GM12878 (cell line): ENCODE measurements around the gene NCR3LG1. TPM values are rescaled to one million over a fixed set of nuclear protein-coding genes. Genes with fewer than 3 reads are reported as not detected.

Experiments used
- CUX1 ChIP-seq: IDR thresholded peaks from 2 replicates; pipeline ENCODE4 v1.6.1; 2012; ENCODE audit warnings: improper control_type of control experiment, low read depth, low read length; ENCODE audit not compliant: insufficient replicate concordance
- ESRRA ChIP-seq: IDR thresholded peaks from 2 replicates; pipeline ENCODE4 v1.6.1; 2012; ENCODE audit warnings: mild to moderate bottlenecking, low read length, improper control_type of control experiment
- HCFC1 ChIP-seq: fragments of 150-350 bp; IDR thresholded peaks from 2 replicates; pipeline ENCODE4 v1.6.1; 2014; ENCODE audit warnings: low read length
- HDGF ChIP-seq: fragments of 450-650 bp; IDR thresholded peaks from 2 replicates; pipeline ENCODE4 v1.6.1; 2016; ENCODE audit warnings: antibody characterized with exemption
- REST ChIP-seq: IDR thresholded peaks from 2 replicates; pipeline ENCODE4 v1.6.1; 2012; ENCODE audit warnings: mild to moderate bottlenecking, low read depth, low read length
- polyA plus RNA-seq, 11 experiments: library from polyadenylated mRNA; depleted of rRNA in 4 of 11; unstranded in 6 of 11; stranded (reverse) in 5 of 11; fragments of >200 nt; fragmentation: Nextera tagmentation in 4 of 11; fragmentation: Illumina TruSeq in 1 of 11; extraction: Ambion mirVana in 4 of 11; extraction: Trizol in 1 of 11; gene quantifications; 1 replicate in 1 of 11; 2 replicates in 10 of 11; pipeline versions ENCODE4 v1.2.1 to v1.2.3, GENCODE V29; 2011 to 2016; ENCODE audit warnings: inconsistent platforms in 2 of 11, missing spikeins in 2 of 11, low read depth in 1 of 11
- total RNA-seq, 4 experiments: library from RNA; depleted of rRNA in 3 of 4; stranded (reverse); fragments of >200 nt in 3 of 4; fragmentation: Illumina TruSeq in 1 of 4; extraction: Trizol in 1 of 4; gene quantifications; 2 replicates each; pipeline versions ENCODE4 v1.2.1 to v1.2.3, GENCODE V29; 2013 to 2021

The NCR3LG1 gene
- total and polyA plus RNA-seq, 10 of the 15 experiments (the other 5 are each of a cell fraction or from before 2014, with no cell fraction given): under 0.01 to 0.18 (median 0.11) TPM; not detected in 2

GRCh38 chr11:17328871-17329494 lies 22.6 kb upstream of the NCR3LG1 start (continued):
- TF ChIP-seq REST (no peak), CUX1 (no peak), HCFC1 (no peak), ESRRA (no peak), HDGF (no peak)
